Peyer's patch (tissue), 4 donors: Measurements from ENCODE around the gene ZMYM1.

Experiments used
- POLR2A ChIP-seq, 2 donors: fragments of 450-650 bp; IDR thresholded peaks; one replicate each; pipeline ENCODE4 v1.5.1; 2017; ENCODE audit warnings: antibody characterized with exemption in 2 of 2, mild to moderate bottlenecking in 2 of 2, moderate library complexity in 2 of 2
- TF ChIP-seq, protein P1 (sequence below), 6 experiments: fragments of 450-650 bp in 4 of 6; fragments of 200-600 bp in 2 of 6; sonication (generic) in 1 of 6; IDR thresholded peaks; one replicate each; pipeline ENCODE4 v1.5.1; 2017 to 2019; ENCODE audit warnings: antibody characterized with exemption in 6 of 6, mild to moderate bottlenecking in 3 of 6, moderate library complexity in 1 of 6

DNA sequence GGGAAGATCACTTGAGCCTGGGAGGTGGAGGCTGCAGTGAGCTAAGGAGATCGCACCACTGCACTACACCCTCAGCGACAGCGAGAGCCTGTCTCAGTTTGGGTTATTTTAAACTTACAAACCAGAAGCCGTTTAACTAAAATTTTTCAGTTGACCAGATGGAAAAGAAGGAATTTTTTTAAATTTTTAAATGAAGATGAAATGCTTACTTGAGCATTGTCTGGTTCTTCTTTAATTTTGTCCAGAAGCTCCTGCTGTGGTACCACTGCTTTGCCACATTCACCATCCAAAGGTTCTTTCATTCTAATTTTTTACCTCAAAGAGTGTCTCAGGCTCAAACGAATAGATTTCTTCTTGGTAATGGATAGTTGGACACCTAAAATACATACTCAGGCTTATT lies 48.8 kb upstream of the ZMYM1 start:
- TF ChIP-seq, protein P1, sequence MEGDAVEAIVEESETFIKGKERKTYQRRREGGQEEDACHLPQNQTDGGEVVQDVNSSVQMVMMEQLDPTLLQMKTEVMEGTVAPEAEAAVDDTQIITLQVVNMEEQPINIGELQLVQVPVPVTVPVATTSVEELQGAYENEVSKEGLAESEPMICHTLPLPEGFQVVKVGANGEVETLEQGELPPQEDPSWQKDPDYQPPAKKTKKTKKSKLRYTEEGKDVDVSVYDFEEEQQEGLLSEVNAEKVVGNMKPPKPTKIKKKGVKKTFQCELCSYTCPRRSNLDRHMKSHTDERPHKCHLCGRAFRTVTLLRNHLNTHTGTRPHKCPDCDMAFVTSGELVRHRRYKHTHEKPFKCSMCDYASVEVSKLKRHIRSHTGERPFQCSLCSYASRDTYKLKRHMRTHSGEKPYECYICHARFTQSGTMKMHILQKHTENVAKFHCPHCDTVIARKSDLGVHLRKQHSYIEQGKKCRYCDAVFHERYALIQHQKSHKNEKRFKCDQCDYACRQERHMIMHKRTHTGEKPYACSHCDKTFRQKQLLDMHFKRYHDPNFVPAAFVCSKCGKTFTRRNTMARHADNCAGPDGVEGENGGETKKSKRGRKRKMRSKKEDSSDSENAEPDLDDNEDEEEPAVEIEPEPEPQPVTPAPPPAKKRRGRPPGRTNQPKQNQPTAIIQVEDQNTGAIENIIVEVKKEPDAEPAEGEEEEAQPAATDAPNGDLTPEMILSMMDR (IDR thresholded peaks at IDR 0.05), result no peak
- TF ChIP-seq POLR2A (IDR thresholded peaks at IDR 0.05), result no peak
